Tibial artery (tissue), 4 donors: Measurements from ENCODE around the gene NFATC3.

Experiments used
- DNase-seq, 2 donors: peaks; one replicate each; pipeline ENCODE4 v3.0.0-alpha.2; 2019
- H3K27ac ChIP-seq, 2 donors: fragments of 200-600 bp; sonication (generic) in 1 of 2; 1 replicate in 1 of 2; 2 replicates in 1 of 2; pipeline ENCODE4 v1.5.1; 2018 to 2019; ENCODE audit warnings: mild to moderate bottlenecking in 1 of 2
- H3K27me3 ChIP-seq, 2 donors: fragments of 200-600 bp; sonication (generic) in 1 of 2; one replicate each; pipeline versions ENCODE4 v1.5.1 to v1.6.0; 2016 to 2019
- H3K36me3 ChIP-seq, 3 donors: fragments of 200-600 bp; sonication (generic) in 2 of 3; one replicate each; pipeline ENCODE4 v1.5.1; 2016 to 2019; ENCODE audit warnings: mild to moderate bottlenecking in 2 of 3
- H3K4me1 ChIP-seq, 4 donors: fragments of 200-600 bp; sonication (generic) in 2 of 4; 1 replicate in 3 of 4; 2 replicates in 1 of 4; pipeline ENCODE4 v1.5.1; 2016 to 2019
- H3K4me3 ChIP-seq, 2 donors: fragments of 200-600 bp; sonication (generic) in 1 of 2; 1 replicate in 1 of 2; 2 replicates in 1 of 2; pipeline ENCODE4 v1.5.1; 2018 to 2019; ENCODE audit warnings: mild to moderate bottlenecking in 2 of 2
- H3K9me3 ChIP-seq, 3 donors: fragments of 200-600 bp; sonication (generic) in 1 of 3; one replicate each; pipeline ENCODE4 v1.5.1; 2016 to 2019
- CTCF ChIP-seq, 2 experiments: fragments of 200-600 bp in 1 of 2; fragments of 450-650 bp in 1 of 2; IDR thresholded peaks; one replicate each; pipeline ENCODE4 v1.5.1; 2017 to 2019; ENCODE audit warnings: antibody characterized with exemption in 2 of 2, mild to moderate bottlenecking in 1 of 2, moderate library complexity in 1 of 2
- intact Hi-C: fragments of 100-400 bp; cut with DNase I; formaldehyde crosslinking; loops from one replicate; pipeline ENCODE4 v1.15.0; 2023; ENCODE audit warnings: low total_unique reads

NFATC3 gene

GRCh38 chr16:68263559-68264127 is 178.5 kb downstream of the NFATC3 start:
- no peak for DNase-seq
- Histone ChIP-seq H3K27me3 (no peaks in the 10 kb centered on the region), H3K4me3 (peak overlapping the region; percentile 73 to 83), H3K27ac (peak overlapping the region; percentile 89 to 96), H3K36me3 (peaks cover 12 to 22% (median 19%) of the 10 kb centered on the region in 3 donors), H3K4me1 (peaks cover 0 to 31% (median 17%) of the 10 kb centered on the region in 4 donors), H3K9me3 (no peaks in the 10 kb centered on the region)
- intact Hi-C loops = loop anchor here (1.0 to 2.0 kb wide), 2 partner anchors 25 to 47 kb away; partner anchors contain the start of gene SLC7A6OS
- no peak for TF ChIP-seq CTCF (IDR thresholded peaks at IDR 0.05)

DNA sequence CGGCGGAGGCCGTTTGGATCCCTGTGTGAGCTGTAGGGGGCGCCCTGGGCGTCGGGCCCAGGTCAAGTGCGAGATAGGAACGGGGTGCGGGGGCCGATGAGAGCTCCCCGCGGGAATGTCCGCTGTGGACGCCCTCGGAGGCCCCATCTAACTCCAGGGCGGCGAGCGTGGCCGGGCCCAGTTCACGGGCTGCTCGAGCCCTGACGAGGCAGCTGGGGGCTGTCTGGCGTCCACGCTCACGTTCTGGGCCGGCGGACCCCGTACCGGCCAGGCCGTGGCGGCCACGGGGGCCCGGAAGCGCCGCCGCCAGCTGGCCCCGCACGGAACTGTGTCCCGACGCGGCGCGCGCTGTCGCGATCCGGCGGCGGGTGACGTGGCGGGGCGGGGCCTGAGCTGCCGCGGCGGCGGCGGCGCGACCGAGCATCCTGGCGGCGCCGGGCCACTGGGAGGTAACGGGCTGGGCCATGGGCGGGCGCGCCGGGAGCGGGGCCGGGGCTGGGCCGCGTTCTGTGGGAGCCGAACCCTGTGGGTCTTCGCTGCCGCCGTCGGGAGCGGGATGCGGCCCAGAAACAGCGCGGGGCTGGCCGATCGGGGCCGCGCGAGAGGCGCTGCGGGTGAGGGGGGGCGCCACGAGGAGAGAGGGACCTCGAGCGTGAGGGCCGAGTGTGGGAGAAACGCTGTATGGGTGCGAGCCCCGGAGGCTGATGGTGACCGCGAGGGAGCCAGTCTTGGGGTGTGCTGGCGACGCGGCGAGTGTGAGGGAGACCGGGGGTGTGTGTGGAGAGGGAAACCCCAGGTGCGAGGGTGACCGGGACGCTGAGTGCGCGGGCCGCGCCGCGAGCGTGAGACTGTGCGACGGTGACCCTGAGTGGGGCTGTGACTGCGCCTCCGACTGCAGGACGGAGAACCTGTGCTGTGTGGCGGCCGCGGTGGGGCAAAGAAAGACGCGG is 179.2 kb downstream of the NFATC3 start, which contains the start of gene SLC7A6:
SLC7A6 (plus strand) TSS at position 399 of the 950 bp plus-strand sequence. CDS start 10,201 bp downstream, outside the sequence.
- Histone ChIP-seq H3K27ac (peak within 1 kb of the TSS; percentile 89 to 96), H3K36me3 (peaks cover 11 to 14% (median 11%) of the 10 kb centered on the region in 3 donors), H3K4me3 (peak within 1 kb of the TSS; percentile 73 to 83), H3K27me3 (no peaks in the 10 kb centered on the region), H3K4me1 (peaks cover 0 to 31% (median 15%) of the 10 kb centered on the region in 4 donors), H3K9me3 (no peaks in the 10 kb centered on the region)
- peak; percentile 72 to 84 for DNase-seq
- TF ChIP-seq CTCF (IDR thresholded peaks at IDR 0.05) = peak; percentile 57 to 75
- intact Hi-C loops = loop anchor here (1.0 to 2.0 kb wide), 2 partner anchors 26 to 46 kb away; partner anchors contain the start of gene SLC7A6OS

DNA sequence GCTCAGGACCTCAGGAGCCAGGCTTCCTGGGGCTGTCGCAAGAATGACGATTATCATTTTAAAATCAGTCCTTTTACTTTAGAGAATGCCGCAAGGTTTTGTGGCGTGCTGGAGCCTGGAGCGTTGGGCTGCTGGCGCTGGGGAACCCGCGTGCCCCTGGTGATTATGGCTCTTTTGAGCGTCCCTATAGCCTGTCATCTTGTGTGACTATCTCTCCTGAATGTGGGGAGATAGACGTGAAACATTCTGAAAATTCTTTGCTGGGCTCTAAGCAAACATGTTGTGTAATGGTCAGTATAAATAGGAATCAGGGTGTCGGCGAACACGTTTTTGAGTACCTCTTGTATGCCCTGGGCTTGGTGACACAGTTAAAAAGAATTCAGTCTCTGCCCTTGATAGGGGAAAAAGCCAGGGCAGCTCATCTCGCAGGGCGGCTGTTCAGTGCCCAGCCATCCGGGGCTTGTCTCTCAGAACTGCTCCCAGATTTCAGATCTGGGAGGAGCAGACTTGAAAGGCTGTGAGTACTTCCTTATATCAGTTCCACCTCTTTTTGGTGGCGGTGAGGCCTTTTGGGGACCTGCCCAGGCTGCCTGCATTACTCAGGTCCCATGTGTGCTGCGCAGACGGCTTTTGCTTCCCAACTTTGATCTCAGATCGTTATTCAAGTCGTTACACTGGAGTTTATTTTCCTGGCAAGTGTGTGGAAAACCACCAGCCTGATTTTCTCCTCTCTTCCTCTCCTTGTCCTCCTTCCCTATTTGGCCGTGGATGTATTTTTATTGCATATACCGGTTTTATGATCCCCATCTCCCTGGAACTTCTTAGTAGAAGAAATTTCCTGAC is 180.1 kb downstream of the NFATC3 start:
- DNase-seq = peak; percentile 81 to 83
- H3K4me3 ChIP-seq = peak overlapping the region; percentile 73 to 83
- peaks cover 0 to 31% (median 15%) of the 10 kb centered on the region in 4 donors for H3K4me1 ChIP-seq
- H3K27me3 ChIP-seq = no peaks in the 10 kb centered on the region
- H3K36me3 ChIP-seq = peaks cover 2 to 5% (median 2%) of the 10 kb centered on the region in 3 donors
- H3K27ac ChIP-seq = peak overlapping the region; percentile 89 to 96
- no peaks in the 10 kb centered on the region for H3K9me3 ChIP-seq
- intact Hi-C loops = loop anchor here (2.0 kb wide), 1 partner anchor 26 kb away; no protein-coding TSS in a partner anchor
- no peak for TF ChIP-seq CTCF (IDR thresholded peaks at IDR 0.05)

GRCh38 chr16:68267612-68268405 is 182.6 kb downstream of the NFATC3 start:
- intact Hi-C loops = no loop called here
- no peak for DNase-seq
- H3K4me1 ChIP-seq = peaks cover 0 to 28% (median 17%) of the 10 kb centered on the region in 4 donors

More at GRCh38 chr16:68267612-68268405, 182.6 kb downstream of the NFATC3 start:
- H3K4me3 ChIP-seq = no peak overlapping the region
- no peak for TF ChIP-seq CTCF (IDR thresholded peaks at IDR 0.05)
- no peak overlapping the region for H3K27ac ChIP-seq
- no peaks in the 10 kb centered on the region for H3K9me3 ChIP-seq
- no peaks in the 10 kb centered on the region for H3K27me3 ChIP-seq
- peaks cover 0 to 2% (median 0%) of the 10 kb centered on the region in 3 donors for H3K36me3 ChIP-seq
